ENCODE measurements around the gene RAB6B.

Gene RAB6B

DNA sequence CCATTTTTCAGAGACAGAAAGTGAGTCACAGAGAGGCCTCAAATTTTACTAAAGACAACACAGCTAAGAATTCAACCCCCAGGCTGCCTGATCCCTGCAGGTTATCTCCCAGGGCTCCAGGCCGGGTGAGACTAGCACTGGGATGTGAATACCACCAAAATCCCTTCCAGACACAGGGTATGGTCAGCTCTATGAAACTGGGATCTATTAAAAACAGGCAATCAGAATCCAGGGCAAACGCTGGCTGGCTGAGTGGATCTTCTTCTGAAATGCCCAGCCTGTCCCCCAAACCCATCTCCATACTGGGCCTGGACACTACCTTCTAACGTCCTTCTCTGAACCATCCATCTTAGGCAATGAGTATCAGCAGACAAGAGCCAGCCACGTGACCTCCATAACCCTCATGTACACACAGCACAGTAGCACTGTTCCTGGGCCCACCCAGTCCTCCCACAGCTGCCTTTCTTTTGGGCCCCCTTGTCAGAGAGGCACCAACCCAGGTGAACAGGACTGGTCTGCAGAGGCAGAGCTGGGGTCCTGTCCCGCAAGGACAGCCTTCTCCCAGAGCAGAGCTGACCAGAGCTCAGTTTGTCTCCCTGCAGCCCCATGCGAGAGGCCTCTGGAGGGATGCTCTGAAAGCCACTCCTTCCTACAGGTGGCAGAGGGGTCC lies 1.9 kb downstream of the RAB6B start:
- no peak overlapping the region for H3K4me3 ChIP-seq (replicated peaks; ENCODE audit: low read depth, low read length)
- DNase-seq (ENCODE audit: extremely low read depth, low read depth) = no peak
- TF ChIP-seq, protein P1, sequence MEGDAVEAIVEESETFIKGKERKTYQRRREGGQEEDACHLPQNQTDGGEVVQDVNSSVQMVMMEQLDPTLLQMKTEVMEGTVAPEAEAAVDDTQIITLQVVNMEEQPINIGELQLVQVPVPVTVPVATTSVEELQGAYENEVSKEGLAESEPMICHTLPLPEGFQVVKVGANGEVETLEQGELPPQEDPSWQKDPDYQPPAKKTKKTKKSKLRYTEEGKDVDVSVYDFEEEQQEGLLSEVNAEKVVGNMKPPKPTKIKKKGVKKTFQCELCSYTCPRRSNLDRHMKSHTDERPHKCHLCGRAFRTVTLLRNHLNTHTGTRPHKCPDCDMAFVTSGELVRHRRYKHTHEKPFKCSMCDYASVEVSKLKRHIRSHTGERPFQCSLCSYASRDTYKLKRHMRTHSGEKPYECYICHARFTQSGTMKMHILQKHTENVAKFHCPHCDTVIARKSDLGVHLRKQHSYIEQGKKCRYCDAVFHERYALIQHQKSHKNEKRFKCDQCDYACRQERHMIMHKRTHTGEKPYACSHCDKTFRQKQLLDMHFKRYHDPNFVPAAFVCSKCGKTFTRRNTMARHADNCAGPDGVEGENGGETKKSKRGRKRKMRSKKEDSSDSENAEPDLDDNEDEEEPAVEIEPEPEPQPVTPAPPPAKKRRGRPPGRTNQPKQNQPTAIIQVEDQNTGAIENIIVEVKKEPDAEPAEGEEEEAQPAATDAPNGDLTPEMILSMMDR (IDR thresholded peaks at IDR 0.05; ENCODE audit: low read depth, low read length, missing control alignments) = no peak

DNA sequence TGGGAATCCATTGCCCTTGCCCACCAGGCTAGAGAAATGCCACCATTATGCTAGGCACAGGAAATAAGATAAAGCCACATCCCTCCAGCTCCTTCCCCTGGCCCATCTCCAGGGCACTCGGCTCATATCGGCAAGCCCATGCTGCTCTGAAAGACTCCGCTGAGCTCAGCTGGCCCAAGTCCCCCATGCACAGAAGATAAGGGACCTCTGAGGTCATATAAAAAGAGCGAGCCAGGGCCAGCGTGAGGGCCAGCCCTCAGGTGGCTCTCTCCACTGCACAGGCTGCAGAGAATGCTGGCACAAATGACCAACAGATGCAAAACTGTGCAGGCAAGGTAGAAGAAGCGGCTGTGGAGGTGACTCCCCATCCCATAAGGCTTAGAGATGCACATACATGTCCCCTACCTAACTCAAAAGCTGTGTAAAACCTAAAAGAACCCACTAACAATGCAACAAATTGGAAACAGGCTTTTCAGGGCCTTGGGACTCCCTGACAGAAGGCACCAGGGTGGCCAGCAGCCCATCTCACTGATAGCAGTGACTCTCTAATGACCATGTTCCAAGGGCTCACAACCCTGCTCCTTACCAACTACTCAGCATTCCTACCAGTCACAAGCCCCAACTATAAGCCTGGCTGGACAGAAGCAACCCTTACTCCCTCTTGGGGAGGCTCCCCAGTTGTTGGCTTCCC lies 3.0 kb downstream of the RAB6B start:
- TF ChIP-seq, protein P1 (IDR thresholded peaks at IDR 0.05; ENCODE audit: low read depth, low read length, missing control alignments) = no peak
- no peak for DNase-seq (ENCODE audit: extremely low read depth, low read depth)

DNA sequence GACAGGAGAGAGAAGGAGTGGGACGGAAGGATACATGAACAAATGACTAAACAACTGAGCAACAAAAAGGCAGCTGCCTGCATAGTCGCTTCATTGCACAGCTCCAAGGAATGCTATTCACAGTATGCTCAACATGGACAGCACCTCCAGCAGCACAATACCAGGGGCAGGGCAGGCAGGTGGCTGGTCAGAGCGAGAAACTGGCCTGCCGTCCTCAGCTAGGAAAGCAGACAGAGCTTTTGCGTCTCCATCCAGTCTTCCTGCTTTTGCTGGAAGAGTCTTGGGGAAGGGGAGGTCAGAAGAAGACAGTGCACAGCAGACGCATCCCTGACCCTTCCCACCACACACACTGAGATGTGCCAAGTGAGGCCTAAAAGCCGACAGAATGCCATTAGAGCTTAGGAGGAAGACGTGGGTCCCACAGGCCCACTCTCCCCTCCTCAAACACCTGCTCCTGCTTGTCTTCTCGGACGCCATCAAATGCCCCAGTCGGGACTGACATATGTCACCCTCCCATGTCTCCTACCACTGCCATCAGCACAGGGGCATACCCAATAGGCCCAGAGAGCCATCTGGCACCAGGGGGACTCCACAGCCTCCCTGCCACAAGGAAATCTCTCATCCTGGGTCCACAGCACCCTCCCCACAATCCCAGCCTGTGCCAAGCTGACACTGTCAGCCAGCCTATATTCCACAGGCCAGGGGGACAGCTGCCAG lies 3.9 kb downstream of the RAB6B start:
- H3K4me3 ChIP-seq (replicated peaks; ENCODE audit: low read depth, low read length) = no peak overlapping the region
- DNase-seq (ENCODE audit: extremely low read depth, low read depth) = no peak
- TF ChIP-seq, protein P1 (IDR thresholded peaks at IDR 0.05; ENCODE audit: low read depth, low read length, missing control alignments) = no peak

More for the DNA sequence above, 3.0 kb downstream of the RAB6B start:
- no peak overlapping the region for H3K4me3 ChIP-seq (replicated peaks; ENCODE audit: low read depth, low read length)

DNA sequence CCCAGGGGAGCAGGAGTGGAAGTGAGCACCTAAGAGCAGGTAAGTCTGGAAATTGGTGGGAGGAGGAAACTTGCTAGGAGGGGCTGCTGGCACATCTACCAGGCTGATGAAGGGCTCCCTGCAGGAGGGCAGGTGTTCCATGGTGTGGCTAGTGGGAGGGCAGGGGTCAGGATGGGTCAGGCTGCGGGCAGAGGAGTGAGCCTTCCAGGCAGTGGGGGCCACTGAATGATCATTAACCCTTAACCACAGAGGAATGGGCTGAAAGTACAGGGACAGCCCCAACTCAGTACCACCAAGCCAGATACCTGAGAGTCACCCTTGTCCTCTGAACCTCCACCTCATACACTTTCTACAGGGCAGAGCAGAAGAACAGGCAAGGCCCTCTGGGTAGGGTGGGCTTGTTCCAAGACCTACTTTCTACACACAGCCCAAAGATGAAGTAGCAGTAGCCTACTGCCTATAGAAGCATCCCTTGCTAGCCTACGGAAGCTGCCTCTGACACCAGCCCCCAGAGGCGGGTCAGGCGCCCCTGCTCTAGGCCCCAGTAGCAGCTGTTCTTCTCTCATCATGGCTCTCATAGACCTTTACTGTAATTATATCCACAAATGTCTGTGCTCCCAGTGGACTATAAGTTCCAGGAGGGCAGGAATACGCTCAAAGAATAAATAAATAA lies 4.6 kb downstream of the RAB6B start:
- TF ChIP-seq, protein P1 (IDR thresholded peaks at IDR 0.05; ENCODE audit: low read depth, low read length, missing control alignments) = no peak
- DNase-seq (ENCODE audit: extremely low read depth, low read depth) = no peak
- H3K4me3 ChIP-seq (replicated peaks; ENCODE audit: low read depth, low read length) = no peak overlapping the region

DNA sequence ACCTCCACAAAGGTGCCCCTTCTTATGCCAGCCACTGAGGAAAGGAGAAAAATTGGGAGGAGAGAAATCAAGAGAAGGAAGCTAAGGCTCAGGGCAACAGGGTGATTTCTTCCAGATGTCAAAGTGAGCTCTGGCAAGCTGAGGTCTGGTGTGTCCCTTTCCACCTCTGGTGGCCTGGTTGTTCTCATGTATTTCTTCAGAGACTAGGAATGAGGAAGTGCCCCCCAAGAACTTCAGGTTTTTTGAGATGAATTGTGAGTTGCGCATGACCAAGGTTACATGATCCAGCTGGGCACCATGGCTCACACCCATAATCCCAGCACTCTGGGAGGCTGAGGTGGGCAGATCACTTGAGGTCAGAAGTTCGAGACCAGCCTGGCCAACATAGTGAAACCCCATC lies 5.6 kb downstream of the RAB6B start:
- DNase-seq (ENCODE audit: extremely low read depth, low read depth) = no peak
- TF ChIP-seq, protein P1 (IDR thresholded peaks at IDR 0.05; ENCODE audit: low read depth, low read length, missing control alignments) = no peak
- H3K4me3 ChIP-seq (replicated peaks; ENCODE audit: low read depth, low read length) = no peak overlapping the region

DNA sequence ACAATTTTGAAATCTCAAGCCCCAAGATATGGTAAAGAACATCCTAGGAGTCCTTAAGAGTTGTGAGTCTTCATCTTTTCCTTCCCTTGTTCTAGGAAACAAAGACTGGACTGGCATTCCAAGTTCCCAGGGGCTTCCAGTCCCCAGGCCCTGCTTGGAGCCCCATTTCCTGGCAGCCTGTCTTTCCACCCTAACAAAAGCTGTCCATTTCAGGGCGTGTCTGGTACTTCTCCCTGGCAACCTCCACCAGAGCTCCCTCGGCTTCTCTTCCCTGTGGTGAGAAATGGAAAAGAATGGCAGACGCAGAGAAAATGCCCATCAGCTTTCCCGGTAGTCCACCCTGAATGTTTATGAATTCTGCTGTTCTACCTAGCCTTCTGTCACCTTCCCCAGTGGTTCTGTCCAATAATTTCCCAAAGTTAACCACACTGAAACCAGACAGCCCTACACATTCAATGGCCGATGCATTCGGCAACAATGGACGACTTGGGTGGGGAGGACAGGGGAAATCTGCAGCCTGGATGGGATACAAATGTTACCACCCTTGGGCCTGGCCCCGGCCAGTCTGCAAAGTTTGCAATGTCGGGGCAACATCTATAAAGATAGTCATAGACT lies 6.8 kb downstream of the RAB6B start:
- no peak overlapping the region for H3K4me3 ChIP-seq (replicated peaks; ENCODE audit: low read depth, low read length)
- TF ChIP-seq, protein P1 (IDR thresholded peaks at IDR 0.05; ENCODE audit: low read depth, low read length, missing control alignments) = no peak
- no peak for DNase-seq (ENCODE audit: extremely low read depth, low read depth)

All from HFF-Myc (cell line).